ENCODE data around the gene XPC.
"Not testable (repeated sequence)": the region's sequence is repeated elsewhere in the genome, so short reads cannot be mapped to it uniquely, and the experiment has no call there.

Gene XPC

GRCh38 chr3:14120921-14121448 is 57.4 kb downstream of the XPC start:
- not testable (repeated sequence) for DNase-seq (ENCODE audit: low spot score); FAIRE-seq

DNA sequence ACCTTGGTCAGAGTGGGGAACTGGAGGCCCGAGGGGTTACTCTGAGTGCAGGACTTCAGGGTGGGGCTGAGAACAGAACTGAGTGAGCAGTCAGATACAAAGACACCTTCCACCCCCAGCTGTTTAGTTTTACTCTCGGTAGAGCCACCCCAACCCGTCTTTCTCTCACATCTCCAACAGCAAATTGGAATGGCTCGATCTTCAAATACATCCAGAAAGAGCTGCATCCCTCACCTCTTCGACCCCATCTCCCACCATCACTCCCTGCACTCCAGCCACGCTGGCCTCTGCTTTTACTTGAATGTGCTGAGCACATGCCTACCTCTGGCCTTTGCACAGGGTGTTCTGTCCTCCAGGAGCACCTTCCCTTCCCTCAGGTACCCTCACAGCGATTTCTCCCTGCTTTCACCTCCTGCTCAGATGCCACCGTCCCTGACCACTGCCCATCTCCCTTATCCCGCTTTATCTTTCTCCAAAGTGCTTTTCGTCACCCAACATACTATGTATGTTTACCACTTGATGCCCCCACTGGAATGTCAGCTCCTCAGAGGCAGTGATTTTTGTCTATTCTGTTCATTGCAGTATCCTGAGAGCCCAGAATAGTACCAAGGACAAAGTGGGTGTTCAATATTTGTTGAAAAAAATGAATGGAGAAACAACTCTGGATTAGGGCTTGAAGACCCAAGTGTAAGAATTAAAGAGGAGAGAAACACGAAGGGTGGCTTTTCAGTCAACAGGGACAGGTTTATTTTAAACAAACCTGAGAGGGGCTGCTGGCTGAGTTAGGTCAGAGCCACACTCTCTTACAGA is 58.1 kb downstream of the XPC start:
- FAIRE-seq: no peak

DNA sequence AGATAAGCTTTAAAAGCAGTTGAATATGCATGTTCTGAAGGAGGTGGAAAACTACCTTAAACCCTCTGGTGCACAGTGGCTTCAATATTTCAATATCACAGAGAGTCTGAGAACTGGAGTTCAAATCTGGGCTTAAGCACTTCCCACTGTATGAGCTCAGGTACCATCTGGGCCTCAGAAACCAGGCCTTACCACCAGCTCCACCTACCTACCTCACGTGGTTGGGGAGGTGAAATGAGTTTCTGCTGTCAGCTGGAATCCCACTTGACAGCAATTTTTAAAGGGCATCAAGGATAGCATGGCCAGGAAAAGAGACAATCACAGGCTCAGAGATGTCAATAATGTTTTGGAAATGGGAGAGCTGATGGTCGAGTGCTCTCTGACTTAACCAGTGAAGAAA is 58.8 kb downstream of the XPC start:
- no peak for DNase-seq (ENCODE audit: low spot score)

More for the DNA sequence above, 58.1 kb downstream of the XPC start:
- no peak for DNase-seq (ENCODE audit: low spot score)

DNA sequence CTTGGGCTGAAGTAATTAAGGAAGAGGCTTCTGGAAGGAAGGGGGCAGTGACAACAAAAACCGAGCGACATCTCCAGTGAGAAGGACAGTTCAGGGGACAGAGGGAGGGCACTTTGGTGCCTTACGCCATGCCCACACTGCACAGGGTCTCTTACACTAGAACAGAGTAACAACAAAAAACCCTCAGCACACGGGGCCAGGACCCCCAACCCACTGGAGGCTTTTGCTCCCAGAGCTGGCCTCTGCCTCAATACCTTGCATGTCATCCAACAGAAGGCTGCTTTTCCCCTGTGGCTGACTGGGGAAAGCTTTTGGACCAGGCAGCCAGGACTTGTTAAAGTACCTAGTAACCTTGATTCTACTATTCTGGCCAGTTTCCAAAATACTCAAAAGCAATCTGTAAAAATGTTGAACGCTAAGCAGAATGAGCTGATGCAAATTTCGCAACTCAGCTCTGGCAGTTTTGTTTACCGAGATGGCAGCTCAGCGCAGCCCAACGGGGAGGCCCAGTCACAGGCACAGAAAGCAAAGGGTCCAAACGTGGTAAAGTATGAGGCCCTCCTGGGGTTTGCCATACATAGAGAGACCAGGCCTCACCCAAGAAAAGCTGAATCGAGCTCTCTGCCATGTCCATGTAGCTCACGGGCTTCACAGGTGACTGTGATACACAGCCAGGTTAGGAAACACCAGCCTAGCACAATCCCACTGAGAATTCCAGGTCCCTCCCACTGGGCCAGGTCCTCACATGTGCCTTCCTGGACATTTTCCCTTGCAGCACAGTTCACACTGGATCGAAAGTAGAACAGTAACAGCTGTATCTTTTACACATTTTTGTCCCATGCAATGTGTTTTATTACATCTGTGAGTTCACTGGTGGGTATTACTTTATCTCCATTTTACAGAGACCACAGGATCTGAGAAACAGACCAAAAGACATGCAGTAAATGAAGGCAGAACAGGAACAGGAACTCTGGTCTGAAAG is 59.7 kb downstream of the XPC start:
- FAIRE-seq (no peak), DNase-seq (ENCODE audit: low spot score) (no peak)

More for the DNA sequence above, 58.8 kb downstream of the XPC start:
- no peak for FAIRE-seq

- no peak for FAIRE-seq
- DNase-seq (ENCODE audit: low spot score): no peak
Measured at GRCh38 chr3:14117468-14118399, 60.7 kb downstream of the XPC start.

- FAIRE-seq (no peak), DNase-seq (ENCODE audit: low spot score) (no peak)
Measured at GRCh38 chr3:14113965-14114635, 64.3 kb downstream of the XPC start.

DNA sequence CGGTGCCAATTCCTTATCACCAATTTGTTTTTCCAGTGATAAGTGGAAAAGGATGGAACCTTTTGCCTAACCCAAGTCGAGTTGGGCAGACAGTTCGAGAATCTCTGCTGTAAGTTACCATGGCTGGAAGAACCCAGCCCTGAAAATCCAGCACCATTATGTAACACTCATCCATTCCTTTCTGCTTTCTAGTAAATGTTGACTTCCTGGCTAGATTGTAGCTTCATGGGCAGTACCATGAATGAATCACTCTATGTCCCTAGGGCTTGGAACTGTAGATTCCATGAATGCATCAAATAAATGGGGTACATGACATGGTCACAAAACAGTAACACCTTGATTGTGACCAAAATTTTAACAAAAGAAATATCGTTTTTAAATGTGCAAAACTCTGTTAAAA is 67.7 kb downstream of the XPC start:
- no peak for FAIRE-seq
- DNase-seq (ENCODE audit: low spot score): no peak

GRCh38 chr3:14109821-14110220 is 68.6 kb downstream of the XPC start:
- DNase-seq (ENCODE audit: low spot score); FAIRE-seq: not testable (repeated sequence)

- DNase-seq (ENCODE audit: low spot score) (no peak), FAIRE-seq (no peak)
Measured at GRCh38 chr3:14097616-14098391, 80.6 kb downstream of the XPC start.

GRCh38 chr3:14096742-14097141 is 81.7 kb downstream of the XPC start:
- FAIRE-seq (no peak), DNase-seq (ENCODE audit: low spot score) (no peak)

Data from RCC 7860 (cell line).